Aorta (tissue), 5 donors: ENCODE measurements around the gene ZDHHC3. TPM values are rescaled to one million over a fixed set of nuclear protein-coding genes. Genes with fewer than 3 reads are reported as not detected.

ENCODE experiments used
- ATAC-seq: fragments of 200-7000 bp; cut with Tn5 transposase; one replicate; pipeline ENCODE4 v1.9.1; 2022; ENCODE audit warnings: moderate library complexity; ENCODE audit not compliant: low FRiP score
- DNase-seq, 2 donors: peaks; one replicate each; pipeline ENCODE4 v3.0.0-alpha.2; 2020
- H3K27ac ChIP-seq, 2 donors: one replicate each; pipeline ENCODE4 v1.5.1; 2013; ENCODE audit warnings: low read length in 2 of 2, mild to moderate bottlenecking in 2 of 2, moderate library complexity in 2 of 2, control low read depth in 1 of 2, inconsistent platforms in 1 of 2, low read depth in 1 of 2
- H3K27me3 ChIP-seq, 2 donors: one replicate each; pipeline ENCODE4 v1.6.1; 2013; ENCODE audit warnings: control low read depth in 1 of 2, low read length in 1 of 2, mild to moderate bottlenecking in 1 of 2, moderate library complexity in 1 of 2; ENCODE audit not compliant: insufficient read depth in 2 of 2, control insufficient read depth in 1 of 2
- H3K36me3 ChIP-seq, 2 donors: one replicate each; pipeline ENCODE4 v1.6.1; 2013; ENCODE audit warnings: control low read depth in 1 of 2, low read length in 1 of 2, mild to moderate bottlenecking in 1 of 2; ENCODE audit not compliant: insufficient read depth in 2 of 2, control insufficient read depth in 1 of 2
- H3K4me1 ChIP-seq, 2 donors: one replicate each; pipeline ENCODE4 v1.6.1; 2013; ENCODE audit warnings: low read length in 2 of 2, control low read depth in 1 of 2, mild to moderate bottlenecking in 1 of 2, moderate library complexity in 1 of 2; ENCODE audit not compliant: insufficient read depth in 2 of 2, control insufficient read depth in 1 of 2
- H3K4me3 ChIP-seq, 2 donors: one replicate each; pipeline ENCODE4 v1.5.1; 2013; ENCODE audit warnings: low read length in 2 of 2, control low read depth in 1 of 2, mild to moderate bottlenecking in 1 of 2
- H3K9me3 ChIP-seq: one replicate; pipeline ENCODE4 v1.6.1; 2013; ENCODE audit warnings: mild to moderate bottlenecking, low read length; ENCODE audit not compliant: control insufficient read depth
- WGBS, 2 donors: extraction: QIAGEN DNeasy Blood & Tissue Kit; methylation state at CpG; one replicate each; pipeline ENCODE4 v1.1.7; 2013; 5-methylcytosine and 5-hydroxymethylcytosine counted together
- intact Hi-C, 2 donors: fragments of 100-400 bp; cut with DNase I; formaldehyde crosslinking; loops; one replicate each; pipeline versions ENCODE4 v1.14.2 to v1.15.0; 2022
- polyA plus RNA-seq, 2 donors: library from polyadenylated mRNA; stranded (reverse); fragments of 200-250 nt; gene quantifications; one replicate each; pipeline ENCODE4 v1.2.3, GENCODE V29; 2013
- total RNA-seq, 2 donors: library from RNA; stranded (reverse); fragmentation: NEBNext Ultra II Directional; extraction: Animal tissue kit (Norgen Biotek cat#: 25700); gene quantifications; one replicate each; pipeline ENCODE4 v1.2.1, GENCODE V29; 2021
- donor health status: healthy with polysubstance abuse.
- donor health status: Bipolar disorder and iron deficiency.
- donor health status: DM: no; HTN: no; CAD: no.
- donor health status: DM: no; HTN: no; CAD: no.
- donor health status: DM: yes; HTN: yes; CAD: no.

Gene ZDHHC3
- total and polyA plus RNA-seq, 4 donors = 44.8 to 62.2 (median 55.0) TPM

GRCh38 chr3:44893097-44893496 lies 82.9 kb downstream of the ZDHHC3 start:
- Histone ChIP-seq H3K4me1 (no peaks in the 10 kb centered on the region), H3K9me3 (no peaks in the 10 kb centered on the region), H3K36me3 (no peaks in the 10 kb centered on the region), H3K27ac (no peak overlapping the region), H3K4me3 (no peak overlapping the region), H3K27me3 (no peaks in the 10 kb centered on the region)
- 39 to 43% methylated on average over 2 of the region's 2 CpGs for WGBS, 2 donors
- DNase-seq = no peak
- no peak for ATAC-seq
- intact Hi-C loops = no loop called here

- Histone ChIP-seq H3K36me3 (no peaks in the 10 kb centered on the region), H3K27ac (no peak overlapping the region), H3K27me3 (no peaks in the 10 kb centered on the region), H3K9me3 (no peaks in the 10 kb centered on the region), H3K4me3 (no peak overlapping the region), H3K4me1 (no peaks in the 10 kb centered on the region)
- 70 to 89% methylated on average over 3 of the region's 3 CpGs for WGBS, 2 donors
- intact Hi-C loops = no loop called here
- ATAC-seq = no peak
- no peak for DNase-seq
Observed at GRCh38 chr3:44892689-44893088, 83.3 kb downstream of the ZDHHC3 start.

GRCh38 chr3:44890852-44891251 lies 85.1 kb downstream of the ZDHHC3 start:
- intact Hi-C loops = no loop called here
- Histone ChIP-seq H3K27ac (no peak overlapping the region), H3K27me3 (no peaks in the 10 kb centered on the region), H3K4me1 (no peaks in the 10 kb centered on the region), H3K9me3 (no peaks in the 10 kb centered on the region), H3K36me3 (no peaks in the 10 kb centered on the region), H3K4me3 (no peak overlapping the region)
- WGBS, 2 donors = 78 to 80% methylated on average over 3 of the region's 3 CpGs
- no peak for DNase-seq
- no peak for ATAC-seq

- no peak overlapping the region for H3K4me3 ChIP-seq
- intact Hi-C loops = no loop called here
- H3K36me3 ChIP-seq = no peaks in the 10 kb centered on the region
- H3K9me3 ChIP-seq = no peaks in the 10 kb centered on the region
- no peaks in the 10 kb centered on the region for H3K4me1 ChIP-seq
- no peak overlapping the region for H3K27ac ChIP-seq
- no peak for DNase-seq
- no peak for ATAC-seq
- no peaks in the 10 kb centered on the region for H3K27me3 ChIP-seq
- WGBS, 2 donors = 55 to 58% methylated on average over 3 of the region's 3 CpGs
Observed at GRCh38 chr3:44890258-44890657, 85.7 kb downstream of the ZDHHC3 start.

GRCh38 chr3:44887101-44887500 lies 88.9 kb downstream of the ZDHHC3 start:
- WGBS, 2 donors = 84 to 87% methylated on average over 7 of the region's 7 CpGs
- H3K9me3 ChIP-seq = no peaks in the 10 kb centered on the region
- no peak for DNase-seq
- no peaks in the 10 kb centered on the region for H3K4me1 ChIP-seq
- intact Hi-C loops = no loop called here
- H3K27ac ChIP-seq = no peak overlapping the region
- ATAC-seq = no peak
- H3K4me3 ChIP-seq = no peak overlapping the region
- H3K27me3 ChIP-seq = no peaks in the 10 kb centered on the region
- no peaks in the 10 kb centered on the region for H3K36me3 ChIP-seq

GRCh38 chr3:44886561-44886960 lies 89.4 kb downstream of the ZDHHC3 start:
- no peaks in the 10 kb centered on the region for H3K4me1 ChIP-seq
- H3K9me3 ChIP-seq = no peaks in the 10 kb centered on the region
- ATAC-seq = no peak
- no peaks in the 10 kb centered on the region for H3K27me3 ChIP-seq
- WGBS, 2 donors = 74 to 79% methylated on average over 3 of the region's 3 CpGs
- H3K36me3 ChIP-seq = no peaks in the 10 kb centered on the region
- intact Hi-C loops = no loop called here
- DNase-seq = no peak
- H3K27ac ChIP-seq = no peak overlapping the region
- no peak overlapping the region for H3K4me3 ChIP-seq

- WGBS, 2 donors = 14 to 22% methylated on average over 4 of the region's 4 CpGs
- no peaks in the 10 kb centered on the region for H3K4me1 ChIP-seq
- no peak overlapping the region for H3K4me3 ChIP-seq
- H3K36me3 ChIP-seq = no peaks in the 10 kb centered on the region
- intact Hi-C loops = no loop called here
- no peak overlapping the region for H3K27ac ChIP-seq
- H3K9me3 ChIP-seq = no peaks in the 10 kb centered on the region
- DNase-seq = peak; percentile 78 to 85
- no peaks in the 10 kb centered on the region for H3K27me3 ChIP-seq
- ATAC-seq = no peak
Observed at GRCh38 chr3:44885618-44886017, 90.4 kb downstream of the ZDHHC3 start.

- H3K4me3 ChIP-seq = no peak overlapping the region
- no peaks in the 10 kb centered on the region for H3K36me3 ChIP-seq
- no peaks in the 10 kb centered on the region for H3K9me3 ChIP-seq
- no peaks in the 10 kb centered on the region for H3K27me3 ChIP-seq
- H3K4me1 ChIP-seq = no peaks in the 10 kb centered on the region
- no peak overlapping the region for H3K27ac ChIP-seq
- intact Hi-C loops = no loop called here
- DNase-seq (no peak), ATAC-seq (peak; percentile 30)
- WGBS, 2 donors = 2 to 7% methylated on average over 4 of the region's 4 CpGs
Observed at GRCh38 chr3:44883999-44884431, 92.0 kb downstream of the ZDHHC3 start.

- no peak overlapping the region for H3K27ac ChIP-seq
- WGBS, 2 donors = 96 to 97% methylated on average over 5 of the region's 5 CpGs
- no peak for DNase-seq
Observed at GRCh38 chr3:44883213-44883955, 92.6 kb downstream of the ZDHHC3 start.

More at GRCh38 chr3:44883213-44883955, 92.6 kb downstream of the ZDHHC3 start:
- Histone ChIP-seq H3K4me3 (no peak overlapping the region), H3K36me3 (no peaks in the 10 kb centered on the region), H3K9me3 (no peaks in the 10 kb centered on the region), H3K4me1 (no peaks in the 10 kb centered on the region), H3K27me3 (no peaks in the 10 kb centered on the region)
- ATAC-seq = no peak
- intact Hi-C loops = no loop called here
